HCT116 (cell line): ENCODE measurements around the gene KCNK16. TPM values are rescaled to one million over a fixed set of nuclear protein-coding genes. Genes with fewer than 3 reads are reported as not detected.

Source experiments
- ATAC-seq: fragments of 200-7000 bp; cut with Tn5 transposase; 2 replicates; pipeline ENCODE4 v1.9.1; 2020; ENCODE audit warnings: mild to moderate bottlenecking, moderate library complexity
- BruUV-seq: library from RNA; stranded (reverse); fragments of 400-500 nt; replicated peaks from 2 replicates; lab custom pipeline; 2021; lab: Mats Ljungman, UMichigan
- CTCF ChIA-PET: fragments of 300-600 bp; sonication (Branson Sonifier 250); formaldehyde crosslinking; loops from one replicate; lab custom pipeline; 2021; ENCODE audit warnings: antibody characterized with exemption; lab: Charles Lee
- POLR2A ChIA-PET: fragments of 300-600, 350-600 bp; sonication (Branson Sonifier 250); formaldehyde crosslinking; loops from one replicate; lab custom pipeline; 2021; ENCODE audit warnings: antibody characterized with exemption; lab: Charles Lee
- RAD21 ChIA-PET, 2 experiments: fragments of 300-600 bp; sonication (Branson Sonifier 250); formaldehyde crosslinking; loops; one replicate each; lab custom pipeline; 2023; ENCODE audit warnings: low total read pairs in 2 of 2; ENCODE audit not compliant: uncharacterized antibody in 2 of 2, unreplicated experiment in 2 of 2, low non-redundant PET in 1 of 2; lab: Charles Lee
- DNase-seq: peaks from one replicate; pipeline ENCODE4 v3.0.0-alpha.2; 2010; ENCODE audit warnings: low read depth, low spot score
- H2AFZ ChIP-seq: fragments of 200-600 bp; shearing (Covaris generic), sonication (generic); 2 replicates; pipeline ENCODE4 v1.6.1; 2017; ENCODE audit warnings: low read depth, mixed run types, mixed read lengths, antibody characterized with exemption, low read length; ENCODE audit not compliant: poor library complexity, severe bottlenecking
- H3K27ac ChIP-seq: 2 replicates; pipeline ENCODE4 v1.5.1; 2012; ENCODE audit warnings: low read depth, low read length
- H3K27me3 ChIP-seq: fragments of 200-600 bp; sonication (generic); 2 replicates; pipeline ENCODE4 v1.6.1; 2016; ENCODE audit warnings: mixed run types, low read length, mixed read lengths; ENCODE audit not compliant: insufficient read depth
- H3K36me3 ChIP-seq, 2 experiments: fragments of 200-500 bp in 1 of 2; fragments of 200-600 bp in 1 of 2; sonication (Bioruptor generic) in 1 of 2; sonication (generic) in 1 of 2; 2 replicates each; pipeline versions ENCODE4 v1.5.1 to v1.6.1; 2014 to 2016; ENCODE audit warnings: low read length in 2 of 2, inconsistent platforms in 1 of 2, mixed read lengths in 1 of 2, mixed run types in 1 of 2; ENCODE audit not compliant: insufficient read depth in 2 of 2, control insufficient read depth in 1 of 2
- H3K4me1 ChIP-seq, 2 experiments: fragments of 200-600 bp in 1 of 2; sonication (generic) in 1 of 2; 2 replicates each; pipeline versions ENCODE4 v1.5.1 to v1.6.1; 2012 to 2017; ENCODE audit warnings: low read length in 2 of 2, inconsistent platforms in 1 of 2, mild to moderate bottlenecking in 1 of 2, mixed read lengths in 1 of 2, mixed run types in 1 of 2, moderate library complexity in 1 of 2; ENCODE audit not compliant: insufficient read depth in 2 of 2, control insufficient read depth in 1 of 2
- H3K4me2 ChIP-seq: fragments of 200-600 bp; sonication (generic); 2 replicates; pipeline ENCODE4 v1.6.1; 2017; ENCODE audit warnings: mixed run types, low read length, mixed read lengths
- H3K4me3 ChIP-seq, 2 experiments: fragments of 200-600 bp in 1 of 2; sonication (generic) in 1 of 2; replicated peaks in 1 of 2; 2 replicates each; pipeline ENCODE4 v1.5.1; 2011 to 2016; ENCODE audit warnings: low read length in 2 of 2, control low read depth in 1 of 2, low read depth in 1 of 2, mild to moderate bottlenecking in 1 of 2, mixed read lengths in 1 of 2, mixed run types in 1 of 2
- H3K79me2 ChIP-seq: fragments of 200-600 bp; sonication (generic); 2 replicates; pipeline ENCODE4 v1.6.1; 2017; ENCODE audit warnings: mild to moderate bottlenecking, mixed run types, low read length, moderate library complexity, mixed read lengths; ENCODE audit not compliant: insufficient read depth
- H3K9ac ChIP-seq: fragments of 200-600 bp; sonication (generic); 2 replicates; pipeline ENCODE4 v1.6.1; 2016; ENCODE audit warnings: low read length, mixed read lengths
- H3K9me2 ChIP-seq: fragments of 200-600 bp; sonication (generic), shearing (Covaris generic); 2 replicates; pipeline ENCODE4 v1.6.1; 2017; ENCODE audit warnings: mixed run types, mild to moderate bottlenecking, moderate library complexity; ENCODE audit not compliant: insufficient read depth
- H3K9me3 ChIP-seq, 2 experiments: fragments of 200-500 bp in 1 of 2; fragments of 200-600 bp in 1 of 2; sonication (Bioruptor generic) in 1 of 2; sonication (generic) in 1 of 2; 2 replicates each; pipeline ENCODE4 v1.6.1; 2014 to 2017; ENCODE audit warnings: low read length in 2 of 2, mixed read lengths in 2 of 2, inconsistent platforms in 1 of 2, low read depth in 1 of 2, mild to moderate bottlenecking in 1 of 2, mixed run types in 1 of 2, moderate library complexity in 1 of 2; ENCODE audit not compliant: control insufficient read depth in 1 of 2, insufficient read depth in 1 of 2
- H4K20me1 ChIP-seq: fragments of 200-600 bp; sonication (generic), shearing (Covaris generic); 2 replicates; pipeline ENCODE4 v1.6.1; 2017; ENCODE audit warnings: mixed run types, mild to moderate bottlenecking, moderate library complexity; ENCODE audit not compliant: insufficient read depth
- CBX3 ChIP-seq: IDR thresholded peaks from 2 replicates; pipeline ENCODE4 v1.6.1; 2012; ENCODE audit warnings: low read depth
- CEBPB ChIP-seq: IDR thresholded peaks from 2 replicates; pipeline ENCODE4 v1.6.1; 2012; ENCODE audit warnings: low read depth
- EGR1 ChIP-seq: IDR thresholded peaks from 2 replicates; pipeline ENCODE4 v1.6.1; 2012; ENCODE audit warnings: low read depth
- EZH2phosphoT487 ChIP-seq: fragments of 200-600 bp; IDR thresholded peaks from 2 replicates; pipeline ENCODE4 v1.6.1; 2018; ENCODE audit warnings: antibody characterized with exemption, borderline replicate concordance
- JUND ChIP-seq: IDR thresholded peaks from 2 replicates; pipeline ENCODE4 v1.6.1; 2012
- MAX ChIP-seq: IDR thresholded peaks from 2 replicates; pipeline ENCODE4 v1.6.1; 2012
- POLR2A ChIP-seq: IDR thresholded peaks from 2 replicates; pipeline ENCODE4 v1.7.0; 2011; ENCODE audit warnings: borderline replicate concordance; ENCODE audit not compliant: insufficient read depth, insufficient read length; ENCODE audit errors: extremely low read depth
- RAD21 ChIP-seq: IDR thresholded peaks from 2 replicates; pipeline ENCODE4 v1.6.1; 2012; ENCODE audit warnings: low read depth, mild to moderate bottlenecking
- REST ChIP-seq: IDR thresholded peaks from 2 replicates; pipeline ENCODE4 v1.6.1; 2012; ENCODE audit warnings: low read depth
- SIN3A ChIP-seq: IDR thresholded peaks from 2 replicates; pipeline ENCODE4 v1.6.1; 2012; ENCODE audit warnings: low read depth
- SP1 ChIP-seq: IDR thresholded peaks from 2 replicates; pipeline ENCODE4 v1.6.1; 2012; ENCODE audit warnings: low read depth
- TCF7L2 ChIP-seq: IDR thresholded peaks from 2 replicates; pipeline ENCODE4 v1.7.0; 2011; ENCODE audit warnings: borderline replicate concordance, inconsistent platforms; ENCODE audit not compliant: insufficient read depth, insufficient read length; ENCODE audit errors: extremely low read depth
- ZFX ChIP-seq: fragments of 450-650 bp; IDR thresholded peaks from 2 replicates; pipeline ENCODE4 v1.6.1; 2017
- ZNF274 ChIP-seq: fragments of 200-500 bp; sonication (Bioruptor generic); IDR thresholded peaks from 2 replicates; pipeline ENCODE4 v1.6.1; 2014; ENCODE audit warnings: mild to moderate bottlenecking, low read depth, low read length, inconsistent platforms
- intact Hi-C: fragments of 100-400 bp; cut with micrococcal nuclease; formaldehyde crosslinking; loops from 2 replicates; pipeline ENCODE4 v1.10.0; 2022
- total RNA-seq: library from RNA; stranded (reverse); gene quantifications from one replicate; pipeline ENCODE4 v1.2.1, GENCODE V29; 2021; ENCODE audit not compliant: unreplicated experiment
- TF ChIP-seq, protein P1 (sequence below), 3 experiments: fragments of 200-600 bp in 1 of 3; sonication (generic) in 1 of 3; IDR thresholded peaks in 2 of 3; conservative IDR thresholded peaks in 1 of 3; 2 replicates each; pipeline ENCODE4 v1.5.1; 2012 to 2017; ENCODE audit warnings: low read depth in 2 of 3, low read length in 2 of 3, antibody characterized with exemption in 1 of 3, borderline replicate concordance in 1 of 3, control low read depth in 1 of 3, mild to moderate bottlenecking in 1 of 3, mixed read lengths in 1 of 3, mixed run types in 1 of 3, moderate library complexity in 1 of 3; ENCODE audit not compliant: insufficient read depth in 1 of 3

The KCNK16 gene
- total RNA-seq, 1 experiment from 2014 or later, result not detected

GRCh38 chr6:39302011-39302410 lies 20.5 kb downstream of the KCNK16 start:
- ChIA-PET RAD21 (interaction anchor here (1.6 to 1.9 kb wide), 2 partner anchors 136 kb away, joined by 8 to 12 read pairs; no protein-coding TSS in a partner anchor), CTCF (interaction anchor here (1.1 to 7.8 kb wide), 12 partner anchors 10 to 429 kb away, joined by 3 to 123 read pairs (median 6); partner anchors contain the start of gene KCNK5), POLR2A (interaction anchor here (1.5 kb wide), 1 partner anchor 136 kb away, joined by 4 read pairs; no protein-coding TSS in a partner anchor)
- H3K4me3 ChIP-seq, result no peak overlapping the region
- no peak overlapping the region for H2AFZ ChIP-seq
- H3K9ac ChIP-seq, result no peak overlapping the region
- peaks cover 0 to 12% of the 10 kb centered on the region in 2 experiments; a peak in 2 of 4 replicates for H3K4me1 ChIP-seq
- H4K20me1 ChIP-seq, result no peaks in the 10 kb centered on the region
- H3K79me2 ChIP-seq, result no peaks in the 10 kb centered on the region
- BruUV-seq, result no TSS peak
- DNase-seq, result no peak
- H3K36me3 ChIP-seq, result no peaks in the 10 kb centered on the region
- no peaks in the 10 kb centered on the region for H3K9me3 ChIP-seq
- intact Hi-C loops, result no loop called here
- H3K9me2 ChIP-seq, result no peaks in the 10 kb centered on the region
- H3K4me2 ChIP-seq, result no peak overlapping the region
- H3K27me3 ChIP-seq, result 0 out of 2 replicates have a peak, but pooled peaks cover 4% of the 10 kb centered on the region
- H3K27ac ChIP-seq, result no peak overlapping the region
- ATAC-seq, result no peak
- TF ChIP-seq REST (no peak), RAD21 (no peak), SP1 (no peak), EGR1 (no peak), ZFX (no peak), SIN3A (no peak), JUND (no peak), CBX3 (no peak), POLR2A (no peak), MAX (no peak), ZNF274 (no peak), TCF7L2 (no peak), CEBPB (no peak), EZH2phosphoT487 (no peak)
- TF ChIP-seq, protein P1, sequence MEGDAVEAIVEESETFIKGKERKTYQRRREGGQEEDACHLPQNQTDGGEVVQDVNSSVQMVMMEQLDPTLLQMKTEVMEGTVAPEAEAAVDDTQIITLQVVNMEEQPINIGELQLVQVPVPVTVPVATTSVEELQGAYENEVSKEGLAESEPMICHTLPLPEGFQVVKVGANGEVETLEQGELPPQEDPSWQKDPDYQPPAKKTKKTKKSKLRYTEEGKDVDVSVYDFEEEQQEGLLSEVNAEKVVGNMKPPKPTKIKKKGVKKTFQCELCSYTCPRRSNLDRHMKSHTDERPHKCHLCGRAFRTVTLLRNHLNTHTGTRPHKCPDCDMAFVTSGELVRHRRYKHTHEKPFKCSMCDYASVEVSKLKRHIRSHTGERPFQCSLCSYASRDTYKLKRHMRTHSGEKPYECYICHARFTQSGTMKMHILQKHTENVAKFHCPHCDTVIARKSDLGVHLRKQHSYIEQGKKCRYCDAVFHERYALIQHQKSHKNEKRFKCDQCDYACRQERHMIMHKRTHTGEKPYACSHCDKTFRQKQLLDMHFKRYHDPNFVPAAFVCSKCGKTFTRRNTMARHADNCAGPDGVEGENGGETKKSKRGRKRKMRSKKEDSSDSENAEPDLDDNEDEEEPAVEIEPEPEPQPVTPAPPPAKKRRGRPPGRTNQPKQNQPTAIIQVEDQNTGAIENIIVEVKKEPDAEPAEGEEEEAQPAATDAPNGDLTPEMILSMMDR (IDR thresholded peaks at IDR 0.05 in 2 of 3, conservative IDR thresholded peaks at IDR 0.05 in 1 of 3; ENCODE audit: borderline replicate concordance in 1 of 3, insufficient read depth in 1 of 3, low read depth in 2 of 3, low read length in 2 of 3), result no peak
